ENCODE results near the gene ABTB1.
A peak's percentile ranks its signal among the peaks of the same experiment; 100 is the strongest.
"Not testable (repeated sequence)": the region's sequence is repeated elsewhere in the genome, so short reads cannot be mapped to it uniquely, and the experiment has no call there.

The ABTB1 gene

DNA sequence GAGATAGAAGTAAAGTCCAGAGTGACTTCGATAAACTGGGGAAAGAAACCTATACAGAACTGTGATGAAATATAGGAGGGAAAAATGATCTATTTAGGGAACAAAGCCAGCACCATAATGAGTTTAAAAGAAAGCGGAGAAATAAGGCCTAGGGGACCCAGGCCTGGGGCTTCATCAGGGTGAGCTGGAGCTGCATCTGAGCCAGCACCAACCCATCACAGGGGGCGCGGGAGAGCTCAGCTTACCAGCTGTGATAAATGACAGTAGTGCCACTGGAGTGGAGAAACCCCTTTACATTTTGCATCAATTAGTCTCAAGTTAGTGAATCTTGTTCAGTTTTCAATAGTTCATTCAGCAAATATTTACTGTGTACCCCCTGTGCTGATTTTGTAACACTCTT lies 22.5 kb upstream of the ABTB1 start:
- DNase-seq, result no peak

GRCh38 chr3:127651516-127652172 lies 21.1 kb upstream of the ABTB1 start:
- no peak for DNase-seq

DNA sequence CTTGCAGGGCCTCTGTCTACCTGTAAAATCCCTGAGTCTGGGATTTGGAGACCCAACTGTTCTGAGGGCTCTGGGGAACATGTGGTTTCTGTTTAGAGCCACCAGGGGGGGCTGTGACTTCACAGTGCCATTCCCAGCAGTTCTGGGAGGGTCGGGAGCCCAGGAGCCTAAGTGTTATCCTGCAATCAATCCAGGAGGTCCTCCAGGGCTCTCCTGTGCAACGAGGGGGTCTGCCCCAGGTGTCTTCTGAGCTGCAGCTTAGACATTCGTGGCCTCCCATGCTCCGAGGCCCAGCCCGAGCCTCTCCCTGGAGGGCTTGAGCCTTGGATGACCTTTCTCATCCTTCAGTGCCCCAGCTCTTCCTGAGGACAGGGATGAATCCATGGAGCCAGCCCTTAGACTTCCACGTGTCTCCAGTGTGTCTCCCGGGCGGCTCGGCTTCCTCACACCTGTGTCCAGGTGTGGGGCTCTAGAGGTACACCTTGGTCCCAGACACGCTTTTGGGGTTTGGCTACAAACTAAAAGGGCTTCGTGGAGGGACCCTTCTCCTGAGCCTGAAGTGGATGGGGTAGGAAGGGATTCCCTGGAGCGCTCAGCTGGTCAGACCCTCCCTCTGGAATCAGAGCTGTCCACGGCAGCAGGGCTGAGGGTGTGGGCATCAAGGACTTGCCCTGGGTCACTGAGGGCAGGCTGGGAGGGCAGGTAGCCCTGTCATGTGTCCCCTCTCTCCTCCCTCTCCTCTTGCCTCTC lies 20.3 kb upstream of the ABTB1 start:
- peak; percentile 88 for DNase-seq

DNA sequence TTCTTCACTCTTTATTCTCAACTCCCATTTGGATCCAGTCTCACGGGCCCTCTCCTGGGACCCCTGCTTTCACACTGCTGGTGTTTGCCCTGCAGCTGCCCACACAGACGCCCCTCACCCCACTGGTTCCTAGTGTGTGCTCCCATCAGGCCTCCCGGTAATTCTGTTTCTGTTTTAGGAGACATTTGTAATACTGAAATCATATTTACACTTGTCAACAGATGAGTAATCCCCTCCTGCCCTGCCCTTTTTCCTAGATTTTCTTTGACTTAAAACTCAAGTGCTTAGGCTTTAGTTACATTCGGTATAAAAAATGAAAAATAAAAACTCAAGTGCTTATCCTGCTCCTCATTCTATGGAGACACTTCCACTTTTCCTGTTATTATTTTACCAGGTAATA lies 18.4 kb upstream of the ABTB1 start:
- no peak for DNase-seq

DNA sequence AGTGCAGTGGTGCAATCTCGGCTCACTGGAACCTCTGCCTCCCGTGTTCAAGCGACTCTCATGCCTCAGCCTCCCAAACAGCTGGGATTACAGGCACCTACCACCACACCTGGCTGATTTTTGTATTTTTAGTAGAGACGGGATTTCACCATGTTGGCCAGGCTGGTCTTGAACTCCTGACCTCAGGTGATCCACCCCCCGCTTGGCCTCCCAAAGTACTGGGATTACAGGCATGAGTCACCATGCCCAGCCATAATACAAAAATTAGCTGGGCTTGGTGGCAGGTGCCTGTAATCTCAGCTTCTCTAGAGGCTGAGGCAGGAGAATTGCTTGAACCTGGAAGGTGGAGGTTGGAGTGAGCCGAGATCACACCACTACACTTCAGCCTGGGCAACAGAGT lies 17.8 kb upstream of the ABTB1 start:
- DNase-seq, result not testable (repeated sequence)

DNA sequence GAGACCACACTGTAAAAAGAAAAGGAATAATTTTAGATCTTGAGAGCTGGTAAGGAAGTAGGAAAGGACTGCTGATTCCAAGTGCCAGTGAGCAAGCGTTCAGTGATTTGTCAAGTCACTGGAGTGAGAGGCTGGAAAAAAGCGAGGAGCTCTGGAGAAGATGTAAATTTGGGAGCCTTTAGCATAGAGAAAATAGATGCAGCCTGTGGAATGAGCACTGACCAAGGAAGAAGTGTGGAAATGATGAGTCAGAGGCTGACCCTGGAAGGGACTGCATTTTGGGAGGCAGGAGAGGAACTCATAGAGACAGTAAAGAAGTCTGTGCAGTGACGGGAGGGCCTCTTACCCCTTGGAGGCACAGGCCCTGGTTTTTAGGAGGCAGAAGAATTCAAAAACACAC lies 17.1 kb upstream of the ABTB1 start:
- no peak for DNase-seq

DNA sequence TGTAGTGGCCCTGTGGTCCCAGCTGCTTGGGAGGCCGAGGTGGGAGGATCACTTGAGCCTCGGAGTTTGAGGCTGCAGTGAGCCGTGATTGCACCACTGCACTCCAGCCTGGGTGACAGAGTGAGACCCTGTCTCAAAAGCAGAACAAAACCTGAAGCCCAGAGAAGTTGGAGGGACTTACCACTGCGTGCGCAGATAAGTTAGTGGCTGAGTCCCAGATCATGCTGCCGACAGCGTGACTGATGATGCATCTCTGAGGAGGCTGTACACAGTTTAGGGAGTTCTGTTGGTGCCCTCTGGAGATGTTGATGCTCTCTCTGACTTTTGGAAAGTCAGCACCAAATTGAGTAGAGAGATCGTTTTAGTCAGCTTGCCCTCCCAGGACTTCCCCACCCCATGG lies 15.8 kb upstream of the ABTB1 start:
- no peak for DNase-seq

GRCh38 chr3:127658234-127658633 lies 14.5 kb upstream of the ABTB1 start:
- DNase-seq, result no peak

- no peak for DNase-seq
Observed at GRCh38 chr3:127660621-127661251, 12.0 kb upstream of the ABTB1 start.

DNA sequence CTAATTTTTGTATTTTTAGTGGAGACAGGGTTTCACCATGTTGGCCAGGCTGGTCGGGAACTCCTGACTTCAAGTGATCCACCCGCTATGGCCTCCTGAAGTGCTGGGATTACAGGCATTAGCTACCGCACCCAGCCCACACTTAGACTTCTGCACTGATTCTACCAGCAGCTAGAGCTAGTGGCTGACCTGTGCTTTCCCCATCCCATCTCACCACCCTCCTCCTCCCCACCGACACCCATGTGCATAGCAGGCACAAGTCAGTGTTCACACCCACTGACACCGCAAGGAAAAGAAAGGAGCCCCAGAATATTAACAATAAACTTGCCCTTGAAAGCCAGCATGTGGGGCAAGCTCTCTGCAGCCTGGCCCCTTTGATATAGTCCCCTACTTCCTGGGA lies 11.2 kb upstream of the ABTB1 start:
- no peak for DNase-seq

GRCh38 chr3:127662001-127662469 lies 10.7 kb upstream of the ABTB1 start:
- no peak for DNase-seq

GRCh38 chr3:127663151-127663550 lies 9.6 kb upstream of the ABTB1 start:
- DNase-seq, result no peak

- no peak for DNase-seq
Observed at GRCh38 chr3:127665165-127665564, 7.6 kb upstream of the ABTB1 start.

- DNase-seq, result no peak
Observed at GRCh38 chr3:127665586-127665985, 7.2 kb upstream of the ABTB1 start.

GRCh38 chr3:127666676-127667075 lies 6.1 kb upstream of the ABTB1 start:
- DNase-seq, result no peak

GRCh38 chr3:127667119-127667681 lies 5.6 kb upstream of the ABTB1 start:
- no peak for DNase-seq

DNA sequence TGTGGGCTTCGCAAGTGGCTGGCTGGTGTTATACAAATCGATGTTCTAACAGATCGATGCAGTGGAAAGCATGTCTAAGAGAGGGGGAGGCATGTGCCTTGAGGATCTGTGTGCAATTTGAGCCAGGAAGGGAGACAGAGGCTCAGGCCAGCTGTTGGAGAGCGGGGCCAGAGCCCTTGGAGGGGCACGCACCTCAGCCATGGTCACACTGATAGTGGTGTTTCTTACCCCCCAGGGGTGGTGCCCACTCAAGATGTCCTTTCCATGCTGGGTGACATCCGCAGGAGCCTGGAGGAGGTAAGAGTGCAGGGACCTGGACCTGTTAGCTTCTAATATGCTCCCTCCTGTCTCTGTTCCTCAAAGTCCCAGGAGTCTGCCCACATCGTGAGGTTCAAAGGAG lies 3.8 kb upstream of the ABTB1 start:
- DNase-seq, result no peak

DNA sequence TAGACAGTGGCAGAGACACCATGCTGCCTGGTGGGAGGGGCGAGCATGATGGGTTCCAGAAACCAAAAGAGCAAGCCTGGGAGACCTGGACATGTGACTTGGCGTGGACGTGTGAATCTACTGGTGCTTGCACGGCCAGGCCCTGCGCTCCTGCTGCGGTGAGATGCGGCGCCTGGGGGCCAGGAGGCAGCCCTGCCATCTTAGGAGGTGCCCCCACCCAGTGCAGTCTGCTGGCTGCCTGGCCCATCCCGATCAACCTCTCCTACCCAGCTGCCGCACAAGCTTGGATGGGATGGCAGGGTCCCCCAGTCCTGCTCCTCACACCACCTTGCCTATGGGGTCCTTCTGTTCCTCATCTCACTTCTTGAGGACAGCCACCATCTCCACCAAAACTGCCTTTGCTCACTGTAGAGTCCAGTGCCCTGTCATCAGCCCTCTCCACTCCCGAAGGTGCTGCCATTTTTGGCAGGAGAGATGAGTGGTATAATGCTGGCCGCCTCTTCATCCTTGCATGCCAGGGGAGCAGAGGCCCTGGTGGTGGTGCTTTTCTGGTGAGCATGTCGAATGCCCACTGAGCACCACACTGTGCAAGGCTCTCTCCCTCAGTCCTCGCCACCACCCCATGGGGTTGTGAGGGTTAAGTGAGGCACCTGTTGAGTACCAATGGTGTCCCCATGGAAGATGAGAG lies 3.1 kb upstream of the ABTB1 start:
- no peak for DNase-seq

DNA sequence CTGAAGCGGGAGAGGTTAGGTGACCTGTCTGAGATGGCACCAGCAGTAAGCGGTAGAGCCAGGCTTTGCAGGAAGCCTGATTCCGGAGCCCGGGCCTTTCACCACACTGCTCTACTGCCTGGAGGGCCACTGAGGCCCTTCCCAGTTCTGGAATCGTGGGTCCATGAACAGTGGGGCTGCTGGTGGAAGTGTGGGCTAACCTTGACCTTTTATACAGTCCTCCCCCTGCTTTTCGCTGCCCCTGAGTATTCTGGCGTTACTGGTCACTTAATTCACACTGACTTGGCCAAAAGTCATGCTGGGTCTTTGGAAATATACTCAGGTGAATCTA lies 2.6 kb upstream of the ABTB1 start:
- DNase-seq, result no peak

- DNase-seq, result no peak
Observed at GRCh38 chr3:127670761-127671522, 1.8 kb upstream of the ABTB1 start.

GRCh38 chr3:127671523-127672428 lies 976 bp upstream of the ABTB1 start:
- DNase-seq, result peak; percentile 62

All from eye (tissue), 1 donor.